A549 (cell line): ENCODE data around the gene RPA3.

ENCODE experiments used
- CHD2 ChIP-seq: fragments of 150-350 bp; IDR thresholded peaks from 2 replicates; pipeline ENCODE4 v1.6.1; 2014; ENCODE audit warnings: low read length; ENCODE audit not compliant: partially characterized antibody
- JUNB ChIP-seq: fragments of >200 bp; sonication (Bioruptor Twin); formaldehyde crosslinking; IDR thresholded peaks from 2 replicates; pipeline ENCODE4 v1.6.1; 2016
- POLR2A ChIP-seq: IDR thresholded peaks from 2 replicates; pipeline ENCODE4 v1.6.1; 2012; ENCODE audit warnings: mild to moderate bottlenecking, low read length
- RCOR1 ChIP-seq: fragments of 150-350 bp; IDR thresholded peaks from 2 replicates; pipeline ENCODE4 v1.6.1; 2014; ENCODE audit warnings: antibody characterized with exemption, low read length, low read depth
- RFX5 ChIP-seq: fragments of 450-650 bp; IDR thresholded peaks from 2 replicates; pipeline ENCODE4 v1.7.1; 2014; ENCODE audit warnings: antibody characterized with exemption, mild to moderate bottlenecking, moderate library complexity
- RNF2 ChIP-seq: fragments of 200-600 bp; sonication (generic); IDR thresholded peaks from 2 replicates; pipeline ENCODE4 v1.6.1; 2016; ENCODE audit warnings: low read depth, mild to moderate bottlenecking, antibody characterized with exemption, moderate library complexity, borderline replicate concordance
- TF ChIP-seq, protein P1 (sequence below): fragments of >200 bp; sonication (Bioruptor Twin); formaldehyde crosslinking; IDR thresholded peaks from 3 replicates; pipeline ENCODE4 v1.5.1; 2016
- TF ChIP-seq, protein P2 (sequence below): fragments of 450-650 bp; IDR thresholded peaks from 2 replicates; pipeline ENCODE4 v1.6.1; 2014; ENCODE audit warnings: antibody characterized with exemption

DNA sequence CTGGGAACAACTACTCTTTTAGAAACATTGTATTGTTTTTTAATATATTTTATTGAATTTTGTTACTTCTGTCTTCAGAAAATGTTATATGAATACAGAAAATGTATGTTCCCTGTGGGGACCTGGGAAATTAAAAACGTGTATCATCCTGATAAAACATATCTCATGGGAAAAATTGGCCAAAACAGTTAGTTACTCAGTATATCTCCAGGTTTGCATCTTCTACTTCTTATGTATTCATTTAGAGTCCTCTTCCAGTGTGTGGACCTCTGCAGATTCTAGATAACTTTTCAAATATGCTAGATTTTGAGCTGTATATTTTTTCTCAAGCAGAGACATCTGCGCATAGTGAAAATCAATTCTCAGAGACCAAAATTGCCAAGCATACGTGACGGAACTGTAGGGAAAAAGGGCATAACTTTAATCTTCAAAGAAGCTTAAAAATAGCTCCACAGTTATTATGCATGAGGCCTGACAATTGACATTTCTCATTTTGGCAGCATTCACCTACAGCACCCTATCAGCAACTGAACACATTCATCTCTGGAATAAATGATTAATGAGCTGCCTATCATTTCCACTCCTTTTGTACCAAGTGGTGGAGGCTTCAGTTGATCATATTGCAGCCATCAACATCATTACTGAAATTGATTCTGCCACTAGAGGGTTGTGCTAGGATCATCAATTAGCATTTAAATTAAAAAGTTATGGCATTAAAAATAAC, 104.2 kb downstream of the RPA3 start:
- TF ChIP-seq, protein P1, sequence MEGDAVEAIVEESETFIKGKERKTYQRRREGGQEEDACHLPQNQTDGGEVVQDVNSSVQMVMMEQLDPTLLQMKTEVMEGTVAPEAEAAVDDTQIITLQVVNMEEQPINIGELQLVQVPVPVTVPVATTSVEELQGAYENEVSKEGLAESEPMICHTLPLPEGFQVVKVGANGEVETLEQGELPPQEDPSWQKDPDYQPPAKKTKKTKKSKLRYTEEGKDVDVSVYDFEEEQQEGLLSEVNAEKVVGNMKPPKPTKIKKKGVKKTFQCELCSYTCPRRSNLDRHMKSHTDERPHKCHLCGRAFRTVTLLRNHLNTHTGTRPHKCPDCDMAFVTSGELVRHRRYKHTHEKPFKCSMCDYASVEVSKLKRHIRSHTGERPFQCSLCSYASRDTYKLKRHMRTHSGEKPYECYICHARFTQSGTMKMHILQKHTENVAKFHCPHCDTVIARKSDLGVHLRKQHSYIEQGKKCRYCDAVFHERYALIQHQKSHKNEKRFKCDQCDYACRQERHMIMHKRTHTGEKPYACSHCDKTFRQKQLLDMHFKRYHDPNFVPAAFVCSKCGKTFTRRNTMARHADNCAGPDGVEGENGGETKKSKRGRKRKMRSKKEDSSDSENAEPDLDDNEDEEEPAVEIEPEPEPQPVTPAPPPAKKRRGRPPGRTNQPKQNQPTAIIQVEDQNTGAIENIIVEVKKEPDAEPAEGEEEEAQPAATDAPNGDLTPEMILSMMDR: no peak
- TF ChIP-seq CHD2: no peak
- no peak for TF ChIP-seq POLR2A
- no peak for TF ChIP-seq RFX5
- TF ChIP-seq JUNB: no peak
- no peak for TF ChIP-seq RNF2
- TF ChIP-seq RCOR1: no peak
- TF ChIP-seq, protein P2, sequence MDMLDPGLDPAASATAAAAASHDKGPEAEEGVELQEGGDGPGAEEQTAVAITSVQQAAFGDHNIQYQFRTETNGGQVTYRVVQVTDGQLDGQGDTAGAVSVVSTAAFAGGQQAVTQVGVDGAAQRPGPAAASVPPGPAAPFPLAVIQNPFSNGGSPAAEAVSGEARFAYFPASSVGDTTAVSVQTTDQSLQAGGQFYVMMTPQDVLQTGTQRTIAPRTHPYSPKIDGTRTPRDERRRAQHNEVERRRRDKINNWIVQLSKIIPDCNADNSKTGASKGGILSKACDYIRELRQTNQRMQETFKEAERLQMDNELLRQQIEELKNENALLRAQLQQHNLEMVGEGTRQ: no peak
